Esophagus squamous epithelium (tissue), 5 donors: ENCODE data around the gene CSNK2A2. TPM values are rescaled to one million over a fixed set of nuclear protein-coding genes. Genes with fewer than 3 reads are reported as not detected.

Source experiments
- DNase-seq: peaks from one replicate; lab custom pipeline; 2025; lab: John Stamatoyannopoulos, UW
- H3K27ac ChIP-seq, 4 donors: fragments of 200-600 bp; sonication (generic); one replicate each; pipeline ENCODE4 v1.5.1; 2016 to 2019; ENCODE audit warnings: mild to moderate bottlenecking in 1 of 4
- H3K27me3 ChIP-seq, 4 donors: fragments of 200-600 bp; sonication (generic); 1 replicate in 3 of 4; 2 replicates in 1 of 4; pipeline versions ENCODE4 v1.5.1 to v1.6.0; 2017 to 2021; ENCODE audit warnings: antibody characterized with exemption in 1 of 4
- H3K36me3 ChIP-seq, 3 donors: fragments of 200-600 bp; sonication (generic); one replicate each; pipeline ENCODE4 v1.5.1; 2016 to 2019
- H3K4me1 ChIP-seq, 3 donors: fragments of 200-600 bp; sonication (generic); one replicate each; pipeline ENCODE4 v1.5.1; 2017 to 2019
- H3K4me3 ChIP-seq, 4 donors: fragments of 200-600 bp; sonication (generic); 1 replicate in 3 of 4; 2 replicates in 1 of 4; pipeline ENCODE4 v1.5.1; 2016 to 2019; ENCODE audit warnings: mild to moderate bottlenecking in 2 of 4, moderate library complexity in 1 of 4
- H3K9me3 ChIP-seq, 3 donors: fragments of 200-600 bp; sonication (generic); one replicate each; pipeline ENCODE4 v1.5.1; 2016 to 2019
- POLR2A ChIP-seq, 4 donors: fragments of 450-650 bp; IDR thresholded peaks; one replicate each; pipeline ENCODE4 v1.6.1; 2017; ENCODE audit warnings: antibody characterized with exemption in 4 of 4, mild to moderate bottlenecking in 4 of 4, moderate library complexity in 3 of 4
- WGBS, 2 donors: methylation state at CpG; one replicate each; pipeline ENCODE4 v1.1.5; 2018; 5-methylcytosine and 5-hydroxymethylcytosine counted together
- intact Hi-C: fragments of 100-400 bp; cut with DNase I; formaldehyde crosslinking; loops from one replicate; pipeline ENCODE4 v1.15.0; 2022
- total RNA-seq, 4 donors: library from RNA; depleted of rRNA; stranded (reverse); fragments of >200 nt; gene quantifications; one replicate each; pipeline ENCODE4 v1.1.0, GENCODE V29; 2016
- TF ChIP-seq, protein P1 (sequence below), 6 experiments: fragments of 450-650 bp in 4 of 6; fragments of 200-600 bp in 2 of 6; sonication (generic) in 2 of 6; IDR thresholded peaks; one replicate each; pipeline ENCODE4 v1.5.1; 2016 to 2019; ENCODE audit warnings: antibody characterized with exemption in 6 of 6, mild to moderate bottlenecking in 4 of 6, moderate library complexity in 4 of 6
- donor health status: DM: yes; HTN: yes; CAD: no.

Gene CSNK2A2
- 10 to 100 TPM; 22.3 to 32.8 (median 29.1) TPM for total RNA-seq

DNA sequence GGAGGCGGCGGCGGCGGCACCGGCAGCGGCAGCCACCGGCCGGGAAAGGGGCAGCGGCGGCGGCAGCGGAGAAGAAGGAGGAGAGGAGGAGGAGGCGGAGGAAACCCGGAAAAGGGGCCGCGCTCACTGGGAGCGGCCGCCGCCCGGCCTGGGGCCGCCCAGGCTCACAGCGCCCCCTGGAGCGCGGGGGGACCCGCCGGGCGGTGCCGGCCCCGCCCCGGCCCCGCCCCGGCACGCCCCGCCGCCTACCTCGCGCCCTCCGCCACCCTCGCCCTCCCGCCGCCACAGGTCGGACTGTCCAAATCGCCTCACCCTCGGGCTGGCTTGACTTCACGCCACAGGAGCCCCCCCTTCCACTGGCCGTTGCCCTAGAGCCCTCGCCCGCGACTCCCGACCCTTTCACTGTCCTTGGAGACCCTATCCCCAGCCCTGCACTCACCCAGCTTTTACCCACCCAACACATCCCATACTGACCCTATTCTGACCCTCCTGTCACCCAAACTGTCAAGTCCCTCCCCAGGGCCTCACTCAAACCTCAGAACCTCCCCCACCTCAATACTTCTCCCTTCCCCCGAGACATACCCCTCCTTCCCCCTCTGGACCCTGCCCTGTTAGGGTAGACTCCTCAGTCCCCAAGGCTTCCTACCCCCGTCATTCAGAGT lies at the start of gene CSNK2A2:
CSNK2A2 (minus strand) TSS at position 85 of the 662 bp plus-strand sequence. CDS start 370 bp downstream, outside the sequence.
- peak within 1 kb of the TSS; percentile 57 to 77 (median 66) for H3K27ac ChIP-seq
- no peak for DNase-seq

DNA sequence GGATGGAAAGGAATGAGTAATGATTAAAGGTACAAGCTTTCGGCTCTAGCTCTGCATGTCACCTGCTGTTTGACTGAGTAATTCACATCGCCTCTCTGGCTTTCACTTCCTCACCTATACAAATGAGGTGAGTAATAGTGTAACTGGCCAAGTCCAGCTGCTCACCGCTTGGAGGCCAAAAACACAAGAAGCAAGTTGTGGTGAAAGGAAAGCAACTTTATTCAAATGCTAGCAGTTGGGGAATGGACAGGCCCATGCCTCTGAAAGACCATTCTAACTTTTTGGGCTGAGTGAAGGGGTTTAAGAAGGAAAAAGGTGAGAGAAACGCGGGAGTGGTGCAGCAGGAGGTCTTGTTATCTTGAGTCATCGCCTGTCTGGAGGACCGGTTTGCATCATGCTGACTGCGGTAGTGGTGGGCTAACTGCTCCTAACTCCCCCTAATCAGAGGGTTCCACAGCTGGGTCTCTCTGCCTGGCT lies 45.7 kb upstream of the CSNK2A2 start:
- intact Hi-C loops = no loop called here
- Histone ChIP-seq H3K27ac (no peak overlapping the region), H3K27me3 (peaks cover 0 to 42% (median 0%) of the 10 kb centered on the region in 4 donors), H3K4me1 (peaks cover 0 to 5% (median 0%) of the 10 kb centered on the region in 3 donors), H3K9me3 (no peaks in the 10 kb centered on the region), H3K36me3 (no peaks in the 10 kb centered on the region), H3K4me3 (no peak overlapping the region)
- 28 to 38% methylated on average over 7 to 8 of the region's 8 CpGs for WGBS, 2 donors
- TF ChIP-seq, protein P1, sequence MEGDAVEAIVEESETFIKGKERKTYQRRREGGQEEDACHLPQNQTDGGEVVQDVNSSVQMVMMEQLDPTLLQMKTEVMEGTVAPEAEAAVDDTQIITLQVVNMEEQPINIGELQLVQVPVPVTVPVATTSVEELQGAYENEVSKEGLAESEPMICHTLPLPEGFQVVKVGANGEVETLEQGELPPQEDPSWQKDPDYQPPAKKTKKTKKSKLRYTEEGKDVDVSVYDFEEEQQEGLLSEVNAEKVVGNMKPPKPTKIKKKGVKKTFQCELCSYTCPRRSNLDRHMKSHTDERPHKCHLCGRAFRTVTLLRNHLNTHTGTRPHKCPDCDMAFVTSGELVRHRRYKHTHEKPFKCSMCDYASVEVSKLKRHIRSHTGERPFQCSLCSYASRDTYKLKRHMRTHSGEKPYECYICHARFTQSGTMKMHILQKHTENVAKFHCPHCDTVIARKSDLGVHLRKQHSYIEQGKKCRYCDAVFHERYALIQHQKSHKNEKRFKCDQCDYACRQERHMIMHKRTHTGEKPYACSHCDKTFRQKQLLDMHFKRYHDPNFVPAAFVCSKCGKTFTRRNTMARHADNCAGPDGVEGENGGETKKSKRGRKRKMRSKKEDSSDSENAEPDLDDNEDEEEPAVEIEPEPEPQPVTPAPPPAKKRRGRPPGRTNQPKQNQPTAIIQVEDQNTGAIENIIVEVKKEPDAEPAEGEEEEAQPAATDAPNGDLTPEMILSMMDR (IDR thresholded peaks at IDR 0.05) = peak in 1 of 6 experiments; percentile 40
- TF ChIP-seq POLR2A (IDR thresholded peaks at IDR 0.05) = no peak
- DNase-seq = no peak

More for the DNA sequence above, at the start of gene CSNK2A2:
- Histone ChIP-seq H3K4me1 (peaks cover 6 to 34% (median 8%) of the 10 kb centered on the region in 3 donors), H3K27me3 (peaks cover 0 to 2% (median 0%) of the 10 kb centered on the region in 4 donors), H3K36me3 (peaks cover 0 to 33% (median 0%) of the 10 kb centered on the region in 3 donors), H3K9me3 (no peaks in the 10 kb centered on the region), H3K4me3 (peak within 1 kb of the TSS; percentile 48 to 89 (median 74))
- intact Hi-C loops = loop anchor here (5.0 kb wide), 1 partner anchor 176 kb away; no protein-coding TSS in a partner anchor
- TF ChIP-seq POLR2A (IDR thresholded peaks at IDR 0.05) = no peak
- TF ChIP-seq, protein P1 (IDR thresholded peaks at IDR 0.05) = peak in 2 of 6 experiments; percentile 8 to 52
- WGBS, 2 donors = 6 to 21% methylated on average over 9 to 25 of the region's 52 CpGs

DNA sequence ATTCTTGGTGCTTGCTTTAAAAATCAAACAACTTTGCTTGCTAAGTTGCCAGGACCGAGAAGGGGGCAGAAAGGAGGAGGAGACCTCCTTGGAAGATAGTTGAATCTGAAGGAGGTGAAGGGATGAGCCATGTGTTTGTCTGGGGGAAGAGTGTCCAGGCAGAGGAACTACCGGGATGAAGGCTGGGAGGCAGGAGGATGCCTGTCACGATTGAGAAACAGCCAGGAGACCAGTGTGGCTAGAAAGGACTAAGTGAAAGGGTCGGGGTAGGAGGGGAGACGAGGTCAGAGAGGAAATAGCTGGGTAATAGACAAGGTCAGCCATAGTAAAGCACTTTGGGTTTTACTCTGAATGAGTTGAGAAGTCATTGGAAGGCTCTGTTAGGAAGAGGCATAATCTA lies 38.9 kb upstream of the CSNK2A2 start:
- no peak overlapping the region for H3K27ac ChIP-seq
- TF ChIP-seq, protein P1 (IDR thresholded peaks at IDR 0.05) = no peak
- TF ChIP-seq POLR2A (IDR thresholded peaks at IDR 0.05) = no peak
- WGBS, 2 donors = 11 to 15% methylated on average over 5 of the region's 5 CpGs
- H3K27me3 ChIP-seq = peaks cover 0 to 46% (median 3%) of the 10 kb centered on the region in 4 donors
- H3K4me3 ChIP-seq = no peak overlapping the region
- DNase-seq = no peak
- H3K36me3 ChIP-seq = no peaks in the 10 kb centered on the region
- intact Hi-C loops = no loop called here
- peaks cover 0 to 12% (median 0%) of the 10 kb centered on the region in 3 donors for H3K4me1 ChIP-seq
- H3K9me3 ChIP-seq = no peaks in the 10 kb centered on the region

DNA sequence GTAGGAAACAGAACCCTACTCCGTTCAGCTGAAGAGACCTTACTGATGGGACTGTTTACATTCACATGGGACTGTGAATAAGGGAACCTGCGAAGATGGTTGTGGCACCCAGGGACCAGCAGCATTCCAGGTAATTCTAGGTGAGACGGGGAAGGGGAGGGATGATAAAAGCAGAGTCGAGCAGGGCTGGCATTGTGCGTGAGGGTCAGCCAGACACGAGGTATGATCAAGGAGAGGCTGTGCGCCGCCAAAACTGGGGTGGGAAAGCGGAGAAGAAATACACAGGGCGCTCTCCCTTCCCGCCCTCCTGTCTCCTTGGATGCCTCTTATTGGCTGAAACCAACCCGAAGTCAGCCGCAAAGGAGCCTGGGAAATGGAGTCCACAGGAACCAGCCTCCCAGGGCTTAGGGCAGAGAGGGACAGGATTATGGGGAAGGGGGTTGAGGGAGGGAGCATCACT lies 38.4 kb upstream of the CSNK2A2 start:
- no peak for DNase-seq
- H3K27ac ChIP-seq = no peak overlapping the region
- 0 to 3% methylated on average over 10 to 13 of the region's 13 CpGs for WGBS, 2 donors
- H3K36me3 ChIP-seq = no peaks in the 10 kb centered on the region
- no peaks in the 10 kb centered on the region for H3K9me3 ChIP-seq
- H3K4me3 ChIP-seq = peak overlapping the region; percentile 16 to 66 (median 44)
- peaks cover 0 to 12% (median 0%) of the 10 kb centered on the region in 3 donors for H3K4me1 ChIP-seq
- intact Hi-C loops = no loop called here
- peaks cover 0 to 40% (median 3%) of the 10 kb centered on the region in 4 donors for H3K27me3 ChIP-seq
- no peak for TF ChIP-seq POLR2A (IDR thresholded peaks at IDR 0.05)
- TF ChIP-seq, protein P1 (IDR thresholded peaks at IDR 0.05) = no peak

DNA sequence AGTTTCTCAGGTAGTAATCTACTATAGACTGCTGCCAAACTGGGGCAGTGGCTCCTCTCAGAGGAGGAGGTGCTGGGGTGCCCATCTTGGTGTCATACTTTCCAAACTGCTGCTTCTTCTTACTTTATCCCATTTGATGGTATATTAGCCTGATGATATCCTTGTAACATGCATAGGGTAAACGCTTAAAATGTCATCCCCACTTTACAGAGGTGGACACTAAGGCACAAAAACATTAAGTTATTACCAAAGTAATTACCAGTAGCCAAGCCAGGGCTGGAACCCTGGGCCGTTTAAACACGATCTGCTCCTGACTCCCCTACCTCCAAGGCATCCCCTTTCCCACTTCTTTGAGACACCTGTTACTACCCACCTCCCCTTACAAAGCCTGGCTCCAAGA lies 37.8 kb upstream of the CSNK2A2 start:
- Histone ChIP-seq H3K4me3 (no peak overlapping the region), H3K4me1 (peaks cover 0 to 12% (median 0%) of the 10 kb centered on the region in 3 donors), H3K36me3 (no peaks in the 10 kb centered on the region), H3K27ac (no peak overlapping the region), H3K9me3 (no peaks in the 10 kb centered on the region), H3K27me3 (peaks cover 0 to 35% (median 3%) of the 10 kb centered on the region in 4 donors)
- no peak for TF ChIP-seq POLR2A (IDR thresholded peaks at IDR 0.05)
- TF ChIP-seq, protein P1 (IDR thresholded peaks at IDR 0.05) = no peak
- 28 to 65% methylated on average over 3 of the region's 3 CpGs for WGBS, 2 donors
- no peak for DNase-seq
- intact Hi-C loops = no loop called here
